Subcutaneous adipose tissue (tissue), 4 donors: Measurements from ENCODE around the gene STRADA. TPM values are rescaled to one million over a fixed set of nuclear protein-coding genes. Genes with fewer than 3 reads are reported as not detected.

ENCODE experiments used
- CTCF ChIP-seq: fragments of 450-650 bp; IDR thresholded peaks from one replicate; pipeline ENCODE4 v1.5.1; 2016; ENCODE audit warnings: low read depth, mild to moderate bottlenecking, control low read depth, antibody characterized with exemption, moderate library complexity
- total RNA-seq, 4 donors: library from RNA; depleted of rRNA; stranded (reverse); fragments of >200 nt; gene quantifications; one replicate each; pipeline ENCODE4 v1.1.0, GENCODE V29; 2016

Gene STRADA
- total RNA-seq, 4 donors from 2014 or later = 22.9 to 36.0 (median 31.8) TPM

- TF ChIP-seq CTCF = no peak
Measured at GRCh38 chr17:63753215-63753614, 11.6 kb upstream of the STRADA start.

GRCh38 chr17:63752707-63753106 is 11.1 kb upstream of the STRADA start:
- no peak for TF ChIP-seq CTCF

- no peak for TF ChIP-seq CTCF
Measured at GRCh38 chr17:63751806-63752205, 10.2 kb upstream of the STRADA start.

- TF ChIP-seq CTCF = no peak
Measured at GRCh38 chr17:63741143-63741407, 524 bp downstream of the STRADA start.

- TF ChIP-seq CTCF = no peak
Measured at GRCh38 chr17:63740464-63741142, 996 bp downstream of the STRADA start.

GRCh38 chr17:63735691-63736090 is 5.9 kb downstream of the STRADA start:
- TF ChIP-seq CTCF = no peak

- TF ChIP-seq CTCF = no peak
Measured at GRCh38 chr17:63722403-63722802, 19.2 kb downstream of the STRADA start.

GRCh38 chr17:63718988-63719387 is 22.6 kb downstream of the STRADA start:
- no peak for TF ChIP-seq CTCF
